GM12878 (cell line): ENCODE data around the gene EED. TPM values are rescaled to one million over a fixed set of nuclear protein-coding genes. Genes with fewer than 3 reads are reported as not detected.
A peak's percentile ranks its signal among the peaks of the same experiment; 100 is the strongest.

Experiments
- ATAC-seq: fragments of 200-7000 bp; cut with Tn5 transposase; 3 replicates; pipeline ENCODE4 v1.9.1; 2020; ENCODE audit warnings: mild to moderate bottlenecking, moderate library complexity
- BruUV-seq: library from RNA; stranded (reverse); fragments of 400-500 nt; replicated peaks from 2 replicates; lab custom pipeline; 2021; lab: Mats Ljungman, UMichigan
- CTCF ChIA-PET: fragments of 300-600 bp; sonication (Branson Sonifier 250); formaldehyde crosslinking; extraction: SDS; loops from one replicate; lab custom pipeline; 2021; ENCODE audit warnings: inconsistent platforms; lab: Yijun Ruan, JAX
- POLR2A ChIA-PET: fragments of 350-600 bp; formaldehyde crosslinking; extraction: SDS; loops from one replicate; lab custom pipeline; 2021; ENCODE audit warnings: inconsistent platforms; lab: Charles Lee
- RAD21 ChIA-PET: fragments of 300-600 bp; sonication (Branson Sonifier 250); formaldehyde crosslinking; loops from one replicate; lab custom pipeline; 2023; ENCODE audit warnings: antibody characterized with exemption; ENCODE audit not compliant: unreplicated experiment; lab: Charles Lee
- SMC1A ChIA-PET: fragments of 300-600 bp; sonication (Branson Sonifier 250); formaldehyde crosslinking; loops from one replicate; lab custom pipeline; 2023; ENCODE audit not compliant: unreplicated experiment, uncharacterized antibody; lab: Charles Lee
- DNase-seq: peaks from one replicate; pipeline ENCODE4 v3.0.0-alpha.2; 2011; ENCODE audit warnings: low read depth, low spot score
- FAIRE-seq: peaks from 3 replicates; lab custom pipeline; 2011; peaks lifted over from hg19 to GRCh38; lab: Jason Lieb, UNC
- H2AFZ ChIP-seq: 2 replicates; pipeline ENCODE4 v1.6.0; 2011; ENCODE audit warnings: low read depth, low read length, control low read depth; ENCODE audit not compliant: control insufficient read depth
- H3K27ac ChIP-seq: 2 replicates; pipeline ENCODE4 v1.5.1; 2011; ENCODE audit warnings: control low read depth; ENCODE audit not compliant: control insufficient read depth, insufficient read depth
- H3K27me3 ChIP-seq, 2 experiments: replicated peaks in 1 of 2; 2 replicates each; pipeline versions ENCODE4 v1.6.0 to v1.6.1; 2011; ENCODE audit warnings: low read length in 1 of 2; ENCODE audit not compliant: control insufficient read depth in 2 of 2, insufficient read depth in 2 of 2
- H3K36me3 ChIP-seq, 2 experiments: 2 replicates each; pipeline ENCODE4 v1.5.1; 2011; ENCODE audit warnings: low read length in 1 of 2; ENCODE audit not compliant: control insufficient read depth in 2 of 2, insufficient read depth in 2 of 2
- H3K4me1 ChIP-seq: 2 replicates; pipeline ENCODE4 v1.6.1; 2011; ENCODE audit warnings: mild to moderate bottlenecking, low read length, moderate library complexity, mixed read lengths; ENCODE audit not compliant: control insufficient read depth, insufficient read depth
- H3K4me2 ChIP-seq: 2 replicates; pipeline ENCODE4 v1.6.0; 2011; ENCODE audit warnings: control low read depth; ENCODE audit not compliant: control insufficient read depth, insufficient read depth
- H3K4me3 ChIP-seq: fragments of 200-600 bp; sonication (generic); 2 replicates; pipeline ENCODE4 v1.5.1; 2016
- H3K79me2 ChIP-seq: 2 replicates; pipeline ENCODE4 v1.6.0; 2011; ENCODE audit warnings: low read length; ENCODE audit not compliant: control insufficient read depth, insufficient read depth
- H3K9ac ChIP-seq: 2 replicates; pipeline ENCODE4 v1.8.0; 2011; ENCODE audit warnings: low read length, control low read depth, mixed read lengths; ENCODE audit not compliant: control insufficient read depth, insufficient read depth
- H3K9me3 ChIP-seq: replicated peaks from 3 replicates; pipeline ENCODE4 v1.5.1; 2011; ENCODE audit warnings: mild to moderate bottlenecking, low read length; ENCODE audit not compliant: control insufficient read depth, insufficient read depth
- H4K20me1 ChIP-seq: 2 replicates; pipeline ENCODE4 v1.6.0; 2011; ENCODE audit not compliant: control insufficient read depth, insufficient read depth
- EZH2 ChIP-seq: IDR thresholded peaks from 2 replicates; pipeline ENCODE4 v1.6.1; 2012; ENCODE audit warnings: low read depth, mild to moderate bottlenecking, control low read depth, inconsistent platforms, low read length, borderline replicate concordance; ENCODE audit not compliant: control insufficient read depth
- GABPA ChIP-seq: IDR thresholded peaks from 2 replicates; pipeline ENCODE4 v1.6.1; 2014; ENCODE audit warnings: antibody characterized with exemption, low read depth, mild to moderate bottlenecking, inconsistent platforms
- HDAC6 ChIP-seq: fragments of 200-600 bp; sonication (generic); IDR thresholded peaks from one replicate; pipeline ENCODE4 v1.8.0; 2017; ENCODE audit warnings: antibody characterized with exemption; ENCODE audit not compliant: unreplicated experiment
- KDM1A ChIP-seq: fragments of 200-600 bp; sonication (generic); IDR thresholded peaks from 2 replicates; pipeline ENCODE4 v1.6.1; 2016; ENCODE audit warnings: borderline replicate concordance
- RFX5 ChIP-seq: IDR thresholded peaks from 2 replicates; pipeline ENCODE4 v1.6.1; 2011; ENCODE audit warnings: low read depth, low read length, improper control_type of control experiment
- TARDBP ChIP-seq: IDR thresholded peaks from 2 replicates; pipeline ENCODE4 v1.6.1; 2016; ENCODE audit warnings: borderline replicate concordance
- YBX1 ChIP-seq: fragments of 450-650 bp; IDR thresholded peaks from 2 replicates; pipeline ENCODE4 v1.6.1; 2016; ENCODE audit warnings: antibody characterized with exemption
- in situ Hi-C: fragments of 300-500 bp; cut with MboI; formaldehyde crosslinking; loops from 9 replicates; pipeline ENCODE4 v1.14.3; 2018; ENCODE audit warnings: mixed read lengths
- intact Hi-C: fragments of 100-400 bp; cut with micrococcal nuclease; formaldehyde crosslinking; loops from one replicate; pipeline ENCODE4 v1.14.2; 2022; ENCODE audit not compliant: unreplicated experiment
- polyA plus RNA-seq, 11 experiments: library from polyadenylated mRNA; depleted of rRNA in 4 of 11; unstranded in 6 of 11; stranded (reverse) in 5 of 11; fragments of >200 nt; fragmentation: Nextera tagmentation in 4 of 11; fragmentation: Illumina TruSeq in 1 of 11; extraction: Ambion mirVana in 4 of 11; extraction: Trizol in 1 of 11; gene quantifications; 1 replicate in 1 of 11; 2 replicates in 10 of 11; pipeline versions ENCODE4 v1.2.1 to v1.2.3, GENCODE V29; 2011 to 2016; ENCODE audit warnings: inconsistent platforms in 2 of 11, missing spikeins in 2 of 11, low read depth in 1 of 11
- total RNA-seq, 4 experiments: library from RNA; depleted of rRNA in 3 of 4; stranded (reverse); fragments of >200 nt in 3 of 4; fragmentation: Illumina TruSeq in 1 of 4; extraction: Trizol in 1 of 4; gene quantifications; 2 replicates each; pipeline versions ENCODE4 v1.2.1 to v1.2.3, GENCODE V29; 2013 to 2021
- TF ChIP-seq, protein P1 (sequence below): IDR thresholded peaks from 2 replicates; pipeline ENCODE4 v1.6.1; 2011; ENCODE audit warnings: borderline replicate concordance, low read depth, mild to moderate bottlenecking, moderate library complexity, mixed read lengths, low read length; ENCODE audit not compliant: insufficient read depth; ENCODE audit errors: extremely low read length

The EED gene
- total and polyA plus RNA-seq, 10 of the 15 experiments (the other 5 are each of a cell fraction or from before 2014, with no cell fraction given): 41.5 to 140 (median 72.2) TPM

GRCh38 chr11:86230921-86231434 is 13.6 kb upstream of the EED start:
- Histone ChIP-seq H3K9ac (no peak overlapping the region), H3K79me2 (no peaks in the 10 kb centered on the region), H4K20me1 (no peaks in the 10 kb centered on the region), H2AFZ (no peak overlapping the region), H3K4me2 (no peak overlapping the region), H3K4me1 (0 out of 2 replicates have a peak, but pooled peaks cover 5% of the 10 kb centered on the region), H3K4me3 (no peak overlapping the region), H3K9me3 (no peaks in the 10 kb centered on the region), H3K27me3 (no peaks in the 10 kb centered on the region), H3K27ac (no peak overlapping the region), H3K36me3 (no peaks in the 10 kb centered on the region)
- intact Hi-C loops (no loop called here), in situ Hi-C loops (no loop called here)
- CTCF ChIA-PET: interaction anchor here (1.0 to 2.2 kb wide), 5 partner anchors 9 to 37 kb away, joined by 3 to 12 read pairs (median 3); no protein-coding TSS in a partner anchor
- SMC1A ChIA-PET: interaction anchor here (0.7 to 3.5 kb wide), 7 partner anchors 9 to 189 kb away, joined by 3 to 21 read pairs (median 6); no protein-coding TSS in a partner anchor
- no TSS peak for BruUV-seq
- TF ChIP-seq EZH2: no peak
- TF ChIP-seq, protein P1, sequence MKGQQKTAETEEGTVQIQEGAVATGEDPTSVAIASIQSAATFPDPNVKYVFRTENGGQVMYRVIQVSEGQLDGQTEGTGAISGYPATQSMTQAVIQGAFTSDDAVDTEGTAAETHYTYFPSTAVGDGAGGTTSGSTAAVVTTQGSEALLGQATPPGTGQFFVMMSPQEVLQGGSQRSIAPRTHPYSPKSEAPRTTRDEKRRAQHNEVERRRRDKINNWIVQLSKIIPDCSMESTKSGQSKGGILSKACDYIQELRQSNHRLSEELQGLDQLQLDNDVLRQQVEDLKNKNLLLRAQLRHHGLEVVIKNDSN: no peak
- no peak for TF ChIP-seq TARDBP
- TF ChIP-seq YBX1: no peak
- TF ChIP-seq GABPA: no peak
- TF ChIP-seq RFX5: no peak
- no peak for TF ChIP-seq HDAC6
- no peak for TF ChIP-seq KDM1A
- no peak for DNase-seq
- POLR2A ChIA-PET: interaction anchor here (1.8 to 3.3 kb wide), 4 partner anchors 8 to 11 kb away, joined by 6 to 8 read pairs (median 6); no protein-coding TSS in a partner anchor
- no peak for FAIRE-seq
- RAD21 ChIA-PET: interaction anchor here (1.6 kb wide), 1 partner anchor 12 kb away, joined by 6 read pairs; no protein-coding TSS in a partner anchor
- peak; percentile 18; the same call in 1 of the 3 replicates for ATAC-seq
